Measurements from ENCODE around the gene IL32.
"Not testable (repeated sequence)": the region's sequence is repeated elsewhere in the genome, so short reads cannot be mapped to it uniquely, and the experiment has no call there.

- not testable (repeated sequence) for TF ChIP-seq CTCF (IDR thresholded peaks at IDR 0.05); USF2 (IDR thresholded peaks at IDR 0.05); MAX (IDR thresholded peaks at IDR 0.05); RFX5 (IDR thresholded peaks at IDR 0.05); POLR2A (IDR thresholded peaks at IDR 0.05; ENCODE audit: low read length); RAD21 (conservative IDR thresholded peaks at IDR 0.05 in 1 of 2, IDR thresholded peaks at IDR 0.05 in 1 of 2); E2F6 (IDR thresholded peaks at IDR 0.05; ENCODE audit: borderline replicate concordance, low read depth); EP300 (IDR thresholded peaks at IDR 0.05); CHD2 (IDR thresholded peaks at IDR 0.05; ENCODE audit: low read length, partially characterized antibody); CEBPB (IDR thresholded peaks at IDR 0.05); HOXB5 (CRISPR knock-in tag; IDR thresholded peaks at IDR 0.05)
Measured at GRCh38 chr16:3069146-3069545, 3.7 kb downstream of the IL32 start.

Measured in A549 (cell line).